Esophagus (tissue), 2 donors: ENCODE measurements around the gene DHH. TPM values are rescaled to one million over a fixed set of nuclear protein-coding genes. Genes with fewer than 3 reads are reported as not detected.
"Not testable (repeated sequence)": the region's sequence is repeated elsewhere in the genome, so short reads cannot be mapped to it uniquely, and the experiment has no call there.

ENCODE experiments used
- H3K27ac ChIP-seq, 2 donors: one replicate each; pipeline ENCODE4 v1.5.1; 2013; ENCODE audit warnings: low read depth in 2 of 2, mild to moderate bottlenecking in 2 of 2, inconsistent platforms in 1 of 2, low read length in 1 of 2, moderate library complexity in 1 of 2
- H3K27me3 ChIP-seq, 2 donors: one replicate each; pipeline ENCODE4 v1.6.1; 2013; ENCODE audit warnings: low read length in 2 of 2, control low read depth in 1 of 2, mild to moderate bottlenecking in 1 of 2; ENCODE audit not compliant: insufficient read depth in 2 of 2, control insufficient read depth in 1 of 2
- H3K36me3 ChIP-seq, 2 donors: one replicate each; pipeline ENCODE4 v1.6.1; 2013; ENCODE audit warnings: low read length in 1 of 2; ENCODE audit not compliant: control insufficient read depth in 2 of 2, insufficient read depth in 2 of 2
- H3K4me1 ChIP-seq, 2 donors: one replicate each; pipeline ENCODE4 v1.6.1; 2013; ENCODE audit warnings: low read length in 1 of 2; ENCODE audit not compliant: control insufficient read depth in 2 of 2, insufficient read depth in 2 of 2
- H3K4me3 ChIP-seq, 2 donors: one replicate each; pipeline ENCODE4 v1.5.1; 2013; ENCODE audit warnings: low read length in 2 of 2, mild to moderate bottlenecking in 2 of 2, low read depth in 1 of 2, moderate library complexity in 1 of 2
- H3K9me3 ChIP-seq, 2 donors: one replicate each; pipeline ENCODE4 v1.6.1; 2013; ENCODE audit warnings: mild to moderate bottlenecking in 2 of 2, low read depth in 1 of 2, low read length in 1 of 2, moderate library complexity in 1 of 2; ENCODE audit not compliant: control insufficient read depth in 2 of 2, insufficient read depth in 1 of 2
- WGBS, 2 donors: extraction: QIAGEN DNeasy Blood & Tissue Kit; methylation state at CpG; one replicate each; pipeline ENCODE4 v1.1.7; 2013; 5-methylcytosine and 5-hydroxymethylcytosine counted together
- polyA plus RNA-seq, 2 donors: library from polyadenylated mRNA; stranded (reverse); fragments of 200-250 nt; gene quantifications; one replicate each; pipeline ENCODE4 v1.2.3, GENCODE V29; 2013
- donor health status: healthy with polysubstance abuse.
- donor health status: Bipolar disorder and iron deficiency.

The DHH gene
- under 1 TPM; 0.06 to 0.21 TPM for polyA plus RNA-seq

GRCh38 chr12:49094160-49094974 is at the start of gene DHH:
Gene DHH (minus strand): TSS chr12:49094801. CDS start chr12:49094512, 289 bp downstream.
- Histone ChIP-seq H3K27me3 (peaks cover 9 to 23% of the 10 kb centered on the region in 2 donors), H3K4me3 (peak within 1 kb of the TSS in 1 of 2 donors; percentile 20), H3K9me3 (no peaks in the 10 kb centered on the region), H3K4me1 (peaks cover 18 to 22% of the 10 kb centered on the region in 2 donors), H3K36me3 (peaks cover 7 to 8% of the 10 kb centered on the region in 2 donors), H3K27ac (no peak within 1 kb of the TSS)
- 3% methylated on average over 46 to 49 of the region's 49 CpGs for WGBS, 2 donors

GRCh38 chr12:49144384-49144783 is 49.8 kb upstream of the DHH start:
- Histone ChIP-seq H3K27me3 (no peaks in the 10 kb centered on the region), H3K9me3 (no peaks in the 10 kb centered on the region), H3K27ac (no peak overlapping the region), H3K4me3 (no peak overlapping the region), H3K36me3 (no peaks in the 10 kb centered on the region), H3K4me1 (no peaks in the 10 kb centered on the region)
- WGBS, 2 donors, result 91% methylated on average over 2 of the region's 2 CpGs

GRCh38 chr12:49138999-49139398 is 44.4 kb upstream of the DHH start:
- Histone ChIP-seq H3K9me3 (no peaks in the 10 kb centered on the region), H3K27me3 (no peaks in the 10 kb centered on the region), H3K4me1 (no peaks in the 10 kb centered on the region), H3K36me3 (no peaks in the 10 kb centered on the region), H3K4me3 (no peak overlapping the region), H3K27ac (no peak overlapping the region)
- WGBS, 2 donors, result 89 to 94% methylated on average over 2 of the region's 2 CpGs

GRCh38 chr12:49138587-49138986 is 44.0 kb upstream of the DHH start:
- WGBS, 2 donors, result 54 to 55% methylated on average over 2 of the region's 2 CpGs
- Histone ChIP-seq H3K4me1 (no peaks in the 10 kb centered on the region), H3K27me3 (no peaks in the 10 kb centered on the region), H3K36me3 (no peaks in the 10 kb centered on the region), H3K9me3 (no peaks in the 10 kb centered on the region), H3K4me3 (no peak overlapping the region), H3K27ac (no peak overlapping the region)

- H3K27me3 ChIP-seq, result no peaks in the 10 kb centered on the region
- WGBS, 2 donors, result 94 to 100% methylated on average over 1 of the region's 1 CpG
- no peak overlapping the region for H3K4me3 ChIP-seq
- no peaks in the 10 kb centered on the region for H3K4me1 ChIP-seq
- H3K9me3 ChIP-seq, result no peaks in the 10 kb centered on the region
- no peaks in the 10 kb centered on the region for H3K36me3 ChIP-seq
- H3K27ac ChIP-seq, result no peak overlapping the region
These were observed 42.9 kb upstream of the DHH start for GRCh38 chr12:49137476-49137875.

- not testable (repeated sequence) for H3K9me3 ChIP-seq, H3K4me1 ChIP-seq, H3K27me3 ChIP-seq, H3K27ac ChIP-seq, H3K36me3 ChIP-seq, H3K4me3 ChIP-seq
- 90 to 91% methylated on average over 3 of the region's 3 CpGs for WGBS, 2 donors
These were observed 42.4 kb upstream of the DHH start for GRCh38 chr12:49136997-49137396.

- H3K9me3 ChIP-seq, result no peaks in the 10 kb centered on the region
- 86 to 88% methylated on average over 10 of the region's 10 CpGs for WGBS, 2 donors
- H3K27ac ChIP-seq, result no peak overlapping the region
- H3K4me1 ChIP-seq, result no peaks in the 10 kb centered on the region
- peaks cover 0 to 6% of the 10 kb centered on the region in 2 donors for H3K36me3 ChIP-seq
- no peak overlapping the region for H3K4me3 ChIP-seq
- H3K27me3 ChIP-seq, result no peaks in the 10 kb centered on the region
These were observed 39.0 kb upstream of the DHH start for GRCh38 chr12:49133590-49133989.

- no peak overlapping the region for H3K4me3 ChIP-seq
- no peaks in the 10 kb centered on the region for H3K9me3 ChIP-seq
- H3K36me3 ChIP-seq, result peaks cover 0 to 6% of the 10 kb centered on the region in 2 donors
- H3K27me3 ChIP-seq, result no peaks in the 10 kb centered on the region
- no peaks in the 10 kb centered on the region for H3K4me1 ChIP-seq
- no peak overlapping the region for H3K27ac ChIP-seq
- 61 to 66% methylated on average over 5 of the region's 5 CpGs for WGBS, 2 donors
These were observed 38.4 kb upstream of the DHH start for GRCh38 chr12:49133014-49133413.

- H3K27me3 ChIP-seq, result no peaks in the 10 kb centered on the region
- peak overlapping the region; percentile 100 for H3K27ac ChIP-seq
- H3K4me3 ChIP-seq, result peak overlapping the region in 1 of 2 donors; percentile 99
- WGBS, 2 donors, result 16% methylated on average over 9 of the region's 9 CpGs
- H3K36me3 ChIP-seq, result peaks cover 0 to 6% of the 10 kb centered on the region in 2 donors
- no peaks in the 10 kb centered on the region for H3K4me1 ChIP-seq
- H3K9me3 ChIP-seq, result no peaks in the 10 kb centered on the region
These were observed 37.4 kb upstream of the DHH start for GRCh38 chr12:49131894-49132461.
